ENCODE results near the gene SCN7A. TPM values are rescaled to one million over a fixed set of nuclear protein-coding genes. Genes with fewer than 3 reads are reported as not detected.
"Not testable (repeated sequence)": the region's sequence is repeated elsewhere in the genome, so short reads cannot be mapped to it uniquely, and the experiment has no call there.

Gene SCN7A
- total RNA-seq, 1 donor from 2014 or later, result 6.3 TPM

DNA sequence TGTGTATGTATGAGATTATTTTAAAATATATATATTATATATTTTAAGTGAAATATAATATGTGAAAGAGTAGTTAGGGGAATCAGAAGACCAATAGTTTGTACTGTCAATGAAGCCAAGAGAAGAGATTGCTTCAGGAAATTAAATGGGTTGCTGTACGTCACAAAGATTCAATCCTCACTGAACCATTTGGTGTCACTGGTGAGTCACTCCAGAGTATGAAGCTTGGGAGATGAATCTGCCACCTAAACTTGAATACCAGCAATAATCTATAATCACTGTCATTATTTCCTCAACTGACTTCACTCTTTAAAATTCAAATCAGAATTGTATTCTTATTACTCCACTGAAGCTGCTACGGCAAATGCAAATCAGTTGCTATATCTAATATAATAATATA lies 76.4 kb downstream of the SCN7A start:
- H3K27ac Mint-ChIP-seq (ENCODE audit: unreplicated experiment), result no peak overlapping the region
- H3K36me3 Mint-ChIP-seq (ENCODE audit: low read depth, unreplicated experiment), result peaks cover 5% of the 10 kb centered on the region
- H3K4me3 Mint-ChIP-seq (ENCODE audit: unreplicated experiment), result no peak overlapping the region
- no peak for DNase-seq (ENCODE audit: low spot score)
- TF ChIP-seq, protein P1, sequence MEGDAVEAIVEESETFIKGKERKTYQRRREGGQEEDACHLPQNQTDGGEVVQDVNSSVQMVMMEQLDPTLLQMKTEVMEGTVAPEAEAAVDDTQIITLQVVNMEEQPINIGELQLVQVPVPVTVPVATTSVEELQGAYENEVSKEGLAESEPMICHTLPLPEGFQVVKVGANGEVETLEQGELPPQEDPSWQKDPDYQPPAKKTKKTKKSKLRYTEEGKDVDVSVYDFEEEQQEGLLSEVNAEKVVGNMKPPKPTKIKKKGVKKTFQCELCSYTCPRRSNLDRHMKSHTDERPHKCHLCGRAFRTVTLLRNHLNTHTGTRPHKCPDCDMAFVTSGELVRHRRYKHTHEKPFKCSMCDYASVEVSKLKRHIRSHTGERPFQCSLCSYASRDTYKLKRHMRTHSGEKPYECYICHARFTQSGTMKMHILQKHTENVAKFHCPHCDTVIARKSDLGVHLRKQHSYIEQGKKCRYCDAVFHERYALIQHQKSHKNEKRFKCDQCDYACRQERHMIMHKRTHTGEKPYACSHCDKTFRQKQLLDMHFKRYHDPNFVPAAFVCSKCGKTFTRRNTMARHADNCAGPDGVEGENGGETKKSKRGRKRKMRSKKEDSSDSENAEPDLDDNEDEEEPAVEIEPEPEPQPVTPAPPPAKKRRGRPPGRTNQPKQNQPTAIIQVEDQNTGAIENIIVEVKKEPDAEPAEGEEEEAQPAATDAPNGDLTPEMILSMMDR (IDR thresholded peaks at IDR 0.05; ENCODE audit: unreplicated experiment), result no peak
- no peaks in the 10 kb centered on the region for H3K27me3 Mint-ChIP-seq (ENCODE audit: unreplicated experiment)
- peaks cover 6% of the 10 kb centered on the region for H3K4me1 Mint-ChIP-seq (ENCODE audit: unreplicated experiment)
- H3K9me3 Mint-ChIP-seq (ENCODE audit: unreplicated experiment), result no peaks in the 10 kb centered on the region

DNA sequence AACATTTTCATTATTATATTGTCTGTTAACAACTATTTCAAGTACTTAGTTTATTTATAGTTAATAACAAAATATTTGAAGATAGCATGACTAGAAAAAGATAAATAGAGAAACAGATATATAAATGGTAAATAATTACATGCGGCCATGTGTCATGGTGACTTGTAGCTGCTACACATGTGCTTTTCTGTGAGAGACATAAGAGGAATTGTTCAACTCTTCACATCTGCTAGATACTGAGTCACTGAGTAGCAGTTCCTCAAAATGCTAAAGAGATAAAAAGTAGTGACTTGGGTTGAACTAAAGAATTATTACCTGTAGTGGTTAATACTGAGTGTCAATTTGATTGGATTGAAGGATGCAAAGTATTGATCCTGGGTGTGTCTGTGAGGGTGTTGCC lies 80.8 kb downstream of the SCN7A start:
- Mint-ChIP-seq H3K36me3 (ENCODE audit: low read depth, unreplicated experiment) (peaks cover 5% of the 10 kb centered on the region), H3K4me3 (ENCODE audit: unreplicated experiment) (no peak overlapping the region)

DNA sequence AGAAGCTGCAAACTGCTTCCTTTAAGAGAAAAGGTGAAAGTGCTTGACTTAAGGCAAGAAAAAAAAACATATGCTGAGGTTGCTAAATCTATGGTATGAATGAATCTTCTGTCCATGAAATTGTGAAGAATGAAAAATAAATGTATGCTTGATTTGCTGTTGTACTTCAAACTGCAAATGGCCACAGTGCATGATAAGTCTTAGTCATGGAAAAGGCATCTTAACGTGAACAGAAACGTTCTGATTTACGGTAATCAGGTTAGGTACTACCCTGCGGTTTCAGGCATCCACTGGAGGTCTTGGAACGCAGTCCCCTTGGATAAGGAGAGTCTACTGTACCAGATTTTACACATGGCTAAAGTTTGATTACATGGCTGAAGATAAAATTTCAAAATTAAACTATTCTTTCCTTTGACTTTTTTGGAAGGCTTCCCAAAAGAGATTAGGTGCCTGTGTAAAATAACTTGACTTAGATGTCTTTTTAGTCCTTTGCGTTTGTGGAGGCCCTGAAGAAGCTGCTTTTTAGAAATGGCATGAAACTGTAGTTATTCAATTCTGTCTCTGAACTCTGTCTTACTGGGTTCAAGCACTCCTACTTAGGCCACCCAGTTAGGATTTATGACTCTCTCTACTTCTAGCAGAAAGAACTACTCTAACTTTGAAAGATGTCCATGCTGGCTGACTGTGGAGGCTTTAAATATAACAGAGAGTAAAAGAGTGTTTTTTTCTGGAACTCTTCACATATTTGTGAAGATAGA lies 82.4 kb downstream of the SCN7A start:
- Mint-ChIP-seq H3K4me3 (ENCODE audit: unreplicated experiment) (no peak overlapping the region), H3K36me3 (ENCODE audit: low read depth, unreplicated experiment) (peaks cover 5% of the 10 kb centered on the region), H3K27me3 (ENCODE audit: unreplicated experiment) (no peaks in the 10 kb centered on the region), H3K4me1 (ENCODE audit: unreplicated experiment) (no peaks in the 10 kb centered on the region), H3K27ac (ENCODE audit: unreplicated experiment) (no peak overlapping the region), H3K9me3 (ENCODE audit: unreplicated experiment) (no peaks in the 10 kb centered on the region)
- DNase-seq (ENCODE audit: low spot score), result no peak
- TF ChIP-seq, protein P1 (IDR thresholded peaks at IDR 0.05; ENCODE audit: unreplicated experiment), result no peak

More for the DNA sequence above, 80.8 kb downstream of the SCN7A start:
- no peaks in the 10 kb centered on the region for H3K4me1 Mint-ChIP-seq (ENCODE audit: unreplicated experiment)
- no peaks in the 10 kb centered on the region for H3K27me3 Mint-ChIP-seq (ENCODE audit: unreplicated experiment)
- H3K9me3 Mint-ChIP-seq (ENCODE audit: unreplicated experiment), result no peaks in the 10 kb centered on the region
- H3K27ac Mint-ChIP-seq (ENCODE audit: unreplicated experiment), result no peak overlapping the region
- TF ChIP-seq, protein P1 (IDR thresholded peaks at IDR 0.05; ENCODE audit: unreplicated experiment), result no peak
- DNase-seq (ENCODE audit: low spot score), result no peak

DNA sequence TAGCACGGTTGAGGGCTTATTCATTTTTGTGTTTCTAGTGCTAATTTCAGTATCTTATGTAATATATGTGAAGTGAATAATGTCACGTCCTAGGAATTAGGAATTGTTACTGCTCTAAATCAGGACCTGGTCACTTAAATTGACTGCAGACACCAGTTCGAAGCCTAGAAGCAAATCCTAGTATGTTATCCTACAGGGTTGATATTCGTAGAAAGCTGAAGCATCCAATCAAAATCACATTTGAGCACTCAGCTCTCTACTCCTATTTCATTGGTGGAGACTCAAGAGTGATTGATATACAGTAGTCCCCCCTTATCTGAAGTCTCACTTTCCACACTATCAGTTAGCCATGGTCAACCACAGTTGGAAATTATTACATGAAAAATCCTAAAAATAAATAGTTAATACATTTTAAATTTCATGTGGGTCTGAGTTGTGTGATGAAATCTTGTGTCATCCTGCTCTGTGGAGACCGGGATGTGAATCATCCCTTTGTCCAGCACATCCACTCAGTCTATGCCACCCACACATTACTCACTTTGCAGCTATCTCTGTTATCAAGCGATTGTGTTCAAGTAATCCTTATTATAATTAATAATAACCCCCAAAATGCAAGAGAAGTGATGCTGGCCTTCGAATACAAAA lies 83.1 kb downstream of the SCN7A start:
- H3K27ac Mint-ChIP-seq (ENCODE audit: unreplicated experiment), result no peak overlapping the region
- no peaks in the 10 kb centered on the region for H3K4me1 Mint-ChIP-seq (ENCODE audit: unreplicated experiment)
- no peaks in the 10 kb centered on the region for H3K9me3 Mint-ChIP-seq (ENCODE audit: unreplicated experiment)
- DNase-seq (ENCODE audit: low spot score), result no peak
- peaks cover under 1% of the 10 kb centered on the region for H3K36me3 Mint-ChIP-seq (ENCODE audit: low read depth, unreplicated experiment)
- H3K27me3 Mint-ChIP-seq (ENCODE audit: unreplicated experiment), result no peaks in the 10 kb centered on the region
- H3K4me3 Mint-ChIP-seq (ENCODE audit: unreplicated experiment), result no peak overlapping the region
- TF ChIP-seq, protein P1 (IDR thresholded peaks at IDR 0.05; ENCODE audit: unreplicated experiment), result no peak

DNA sequence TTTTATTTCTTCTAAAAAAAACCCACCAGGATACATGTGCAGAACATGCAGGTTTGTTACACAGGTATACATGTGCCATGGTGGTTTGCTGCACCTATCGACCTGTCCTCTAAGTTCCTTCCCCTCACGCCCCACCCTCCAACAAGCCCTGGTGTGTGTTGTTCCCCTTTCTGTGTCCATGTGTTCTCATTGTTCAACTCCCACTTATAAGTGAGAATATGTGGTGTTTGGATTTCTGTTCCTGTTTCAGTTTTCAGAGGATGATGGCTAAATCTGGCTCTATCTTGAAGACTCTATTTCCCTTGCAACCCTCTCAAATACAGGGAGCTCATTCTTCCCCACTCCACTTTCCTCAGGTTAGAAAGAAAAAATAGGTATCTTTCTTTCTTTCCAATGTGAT lies 86.3 kb downstream of the SCN7A start:
- not testable (repeated sequence) for H3K27me3 Mint-ChIP-seq (ENCODE audit: unreplicated experiment); H3K27ac Mint-ChIP-seq (ENCODE audit: unreplicated experiment); DNase-seq (ENCODE audit: low spot score); H3K4me3 Mint-ChIP-seq (ENCODE audit: unreplicated experiment); H3K36me3 Mint-ChIP-seq (ENCODE audit: low read depth, unreplicated experiment); H3K9me3 Mint-ChIP-seq (ENCODE audit: unreplicated experiment); H3K4me1 Mint-ChIP-seq (ENCODE audit: unreplicated experiment)
